Calu3 (cell line): ENCODE data around the gene ISOC2. TPM values are rescaled to one million over a fixed set of nuclear protein-coding genes. Genes with fewer than 3 reads are reported as not detected.

Experiments used
- BruUV-seq: library from RNA; stranded (reverse); fragments of 400-500 nt; replicated peaks from 2 replicates; lab custom pipeline; 2021; lab: Mats Ljungman, UMichigan
- CTCF ChIA-PET: fragments of 300-600 bp; sonication (Branson Sonifier 250); formaldehyde crosslinking; loops from one replicate; lab custom pipeline; 2022; ENCODE audit warnings: antibody characterized with exemption; lab: Charles Lee
- DNase-seq: peaks from one replicate; pipeline ENCODE4 v3.0.0; 2022
- H3K27ac Mint-ChIP-seq: one replicate; pipeline ENCODE4 v1.8.0; 2022; ENCODE audit warnings: mixed read lengths; ENCODE audit not compliant: unreplicated experiment
- H3K27me3 Mint-ChIP-seq: one replicate; pipeline ENCODE4 v1.8.0; 2022; ENCODE audit warnings: mixed read lengths; ENCODE audit not compliant: unreplicated experiment
- H3K36me3 Mint-ChIP-seq: one replicate; pipeline ENCODE4 v1.8.0; 2022; ENCODE audit warnings: mild to moderate bottlenecking, moderate library complexity, mixed read lengths; ENCODE audit not compliant: insufficient read depth, unreplicated experiment
- H3K4me1 Mint-ChIP-seq: one replicate; pipeline ENCODE4 v1.8.0; 2022; ENCODE audit warnings: mild to moderate bottlenecking, low read depth, mixed read lengths; ENCODE audit not compliant: unreplicated experiment
- H3K4me3 Mint-ChIP-seq: one replicate; pipeline ENCODE4 v1.8.0; 2022; ENCODE audit warnings: mild to moderate bottlenecking, low read depth, moderate library complexity, mixed read lengths; ENCODE audit not compliant: unreplicated experiment
- H3K9me3 Mint-ChIP-seq: one replicate; pipeline ENCODE4 v1.8.0; 2022; ENCODE audit warnings: low read depth, mixed read lengths; ENCODE audit not compliant: unreplicated experiment
- intact Hi-C: fragments of 100-400 bp; cut with micrococcal nuclease; formaldehyde crosslinking; loops from one replicate; pipeline ENCODE4 v1.10.0; 2022; ENCODE audit not compliant: unreplicated experiment
- total RNA-seq: library from RNA; stranded (reverse); gene quantifications from 2 replicates; pipeline ENCODE4 v1.2.3, GENCODE V29; 2022
- TF ChIP-seq, protein P1 (sequence below): fragments of 200-600 bp; IDR thresholded peaks from one replicate; pipeline ENCODE4 v1.8.0; 2022; ENCODE audit warnings: antibody characterized with exemption; ENCODE audit not compliant: unreplicated experiment

Gene ISOC2
- total RNA-seq, 1 experiment from 2014 or later, result 44.9 TPM

GRCh38 chr19:55483706-55484592, 22.5 kb upstream of the ISOC2 start:
- CTCF ChIA-PET, result interaction anchor here (0.5 kb wide), 1 partner anchor 449 kb away, joined by 3 read pairs; no protein-coding TSS in a partner anchor
- H3K9me3 Mint-ChIP-seq, result no peaks in the 10 kb centered on the region
- H3K36me3 Mint-ChIP-seq, result peaks cover 63% of the 10 kb centered on the region

GRCh38 chr19:55482967-55483705, 21.7 kb upstream of the ISOC2 start:
- CTCF ChIA-PET, result no interaction called here
- Mint-ChIP-seq H3K4me3 (peak overlapping the region; percentile 64), H3K27me3 (no peaks in the 10 kb centered on the region), H3K27ac (peak overlapping the region; percentile 22), H3K4me1 (peaks cover 30% of the 10 kb centered on the region), H3K9me3 (no peaks in the 10 kb centered on the region), H3K36me3 (peaks cover 64% of the 10 kb centered on the region)
- BruUV-seq, result no TSS peak
- TF ChIP-seq, protein P1, sequence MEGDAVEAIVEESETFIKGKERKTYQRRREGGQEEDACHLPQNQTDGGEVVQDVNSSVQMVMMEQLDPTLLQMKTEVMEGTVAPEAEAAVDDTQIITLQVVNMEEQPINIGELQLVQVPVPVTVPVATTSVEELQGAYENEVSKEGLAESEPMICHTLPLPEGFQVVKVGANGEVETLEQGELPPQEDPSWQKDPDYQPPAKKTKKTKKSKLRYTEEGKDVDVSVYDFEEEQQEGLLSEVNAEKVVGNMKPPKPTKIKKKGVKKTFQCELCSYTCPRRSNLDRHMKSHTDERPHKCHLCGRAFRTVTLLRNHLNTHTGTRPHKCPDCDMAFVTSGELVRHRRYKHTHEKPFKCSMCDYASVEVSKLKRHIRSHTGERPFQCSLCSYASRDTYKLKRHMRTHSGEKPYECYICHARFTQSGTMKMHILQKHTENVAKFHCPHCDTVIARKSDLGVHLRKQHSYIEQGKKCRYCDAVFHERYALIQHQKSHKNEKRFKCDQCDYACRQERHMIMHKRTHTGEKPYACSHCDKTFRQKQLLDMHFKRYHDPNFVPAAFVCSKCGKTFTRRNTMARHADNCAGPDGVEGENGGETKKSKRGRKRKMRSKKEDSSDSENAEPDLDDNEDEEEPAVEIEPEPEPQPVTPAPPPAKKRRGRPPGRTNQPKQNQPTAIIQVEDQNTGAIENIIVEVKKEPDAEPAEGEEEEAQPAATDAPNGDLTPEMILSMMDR, result no peak
- intact Hi-C loops, result no loop called here
- DNase-seq, result no peak

More at GRCh38 chr19:55483706-55484592, 22.5 kb upstream of the ISOC2 start:
- peaks cover 22% of the 10 kb centered on the region for H3K4me1 Mint-ChIP-seq
- peak overlapping the region; percentile 64 for H3K4me3 Mint-ChIP-seq
- TF ChIP-seq, protein P1, result no peak
- no peak for DNase-seq
- H3K27ac Mint-ChIP-seq, result peak overlapping the region; percentile 78
- H3K27me3 Mint-ChIP-seq, result no peaks in the 10 kb centered on the region
- intact Hi-C loops, result no loop called here
- BruUV-seq, result no TSS peak

DNA sequence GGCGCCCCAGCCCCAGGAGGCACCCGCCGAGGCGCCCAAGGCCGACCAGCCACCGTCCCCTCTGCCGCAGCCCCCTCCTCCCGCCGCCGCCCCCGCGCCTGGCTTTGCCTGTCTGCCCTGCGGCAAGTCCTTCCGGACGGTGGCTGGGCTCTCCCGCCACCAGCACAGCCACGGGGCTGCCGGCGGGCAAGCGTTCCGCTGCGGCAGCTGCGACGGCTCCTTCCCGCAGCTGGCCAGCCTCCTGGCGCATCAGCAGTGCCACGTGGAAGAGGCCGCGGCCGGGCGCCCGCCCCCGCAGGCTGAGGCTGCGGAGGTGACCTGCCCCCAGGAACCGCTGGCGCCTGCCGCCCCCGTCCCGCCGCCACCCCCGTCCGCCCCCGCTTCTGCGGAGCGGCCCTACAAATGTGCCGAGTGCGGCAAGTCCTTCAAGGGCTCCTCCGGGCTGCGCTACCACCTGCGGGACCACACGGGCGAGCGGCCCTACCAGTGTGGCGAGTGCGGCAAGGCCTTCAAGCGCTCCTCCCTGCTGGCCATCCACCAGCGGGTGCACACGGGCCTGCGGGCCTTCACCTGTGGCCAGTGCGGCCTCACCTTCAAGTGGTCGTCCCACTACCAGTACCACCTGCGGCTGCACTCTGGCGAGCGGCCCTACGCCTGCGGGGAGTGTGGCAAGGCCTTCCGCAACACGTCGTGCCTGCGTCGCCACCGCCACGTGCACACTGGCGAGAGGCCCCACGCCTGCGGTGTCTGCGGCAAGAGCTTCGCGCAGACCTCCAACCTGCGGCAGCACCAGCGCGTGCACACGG, 20.9 kb upstream of the ISOC2 start:
- Mint-ChIP-seq H3K4me3 (no peak overlapping the region), H3K27me3 (no peaks in the 10 kb centered on the region), H3K36me3 (peaks cover 63% of the 10 kb centered on the region), H3K4me1 (peaks cover 37% of the 10 kb centered on the region), H3K9me3 (no peaks in the 10 kb centered on the region), H3K27ac (no peak overlapping the region)
- DNase-seq, result no peak
- no TSS peak for BruUV-seq
- TF ChIP-seq, protein P1, result no peak
- intact Hi-C loops, result no loop called here
- CTCF ChIA-PET, result no interaction called here

DNA sequence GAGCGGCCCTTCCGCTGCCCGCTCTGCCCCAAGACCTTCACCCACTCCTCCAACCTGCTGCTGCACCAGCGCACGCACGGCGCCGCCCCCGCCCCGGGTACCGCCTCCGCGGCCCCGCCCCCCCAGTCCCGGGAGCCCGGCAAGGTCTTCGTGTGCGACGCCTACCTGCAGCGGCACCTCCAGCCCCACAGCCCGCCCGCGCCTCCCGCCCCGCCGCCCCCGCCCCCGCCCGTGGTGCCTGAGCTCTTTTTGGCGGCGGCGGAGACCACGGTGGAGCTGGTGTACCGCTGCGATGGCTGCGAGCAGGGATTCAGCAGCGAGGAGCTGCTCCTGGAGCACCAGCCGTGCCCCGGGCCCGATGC, 20.3 kb upstream of the ISOC2 start:
- H3K4me3 Mint-ChIP-seq, result no peak overlapping the region
- TF ChIP-seq, protein P1, result no peak
- peaks cover 37% of the 10 kb centered on the region for H3K4me1 Mint-ChIP-seq
- no peak for DNase-seq
- intact Hi-C loops, result no loop called here
- H3K9me3 Mint-ChIP-seq, result no peaks in the 10 kb centered on the region
- H3K27me3 Mint-ChIP-seq, result no peaks in the 10 kb centered on the region
- no TSS peak for BruUV-seq
- H3K36me3 Mint-ChIP-seq, result peaks cover 63% of the 10 kb centered on the region
- CTCF ChIA-PET, result no interaction called here
- no peak overlapping the region for H3K27ac Mint-ChIP-seq
